CD4-positive, alpha-beta T cell treated with Interleukin-15 for 4 hours (primary cell): ENCODE results near the gene POU4F2.

Experiments
- DNase-seq: peaks from one replicate; pipeline ENCODE4 v3.0.0-alpha.2; 2020; ENCODE audit warnings: low spot score

Gene POU4F2

GRCh38 chr4:146638786-146639505 lies at the start of gene POU4F2:
Gene POU4F2, plus strand, starts transcription at chr4:146638893. Its CDS starts 248 bp downstream, at chr4:146639141.
- DNase-seq = no peak

- no peak for DNase-seq
Measured at GRCh38 chr4:146590801-146591200, 47.9 kb upstream of the POU4F2 start.

GRCh38 chr4:146592019-146592418 lies 46.7 kb upstream of the POU4F2 start:
- DNase-seq = no peak

- no peak for DNase-seq
Measured at GRCh38 chr4:146632770-146633470, 5.8 kb upstream of the POU4F2 start.

- no peak for DNase-seq
Measured at GRCh38 chr4:146633471-146633800, 5.3 kb upstream of the POU4F2 start.

GRCh38 chr4:146634825-146635224 lies 3.9 kb upstream of the POU4F2 start:
- no peak for DNase-seq

- no peak for DNase-seq
Measured at GRCh38 chr4:146637621-146638332, 916 bp upstream of the POU4F2 start.

- no peak for DNase-seq
Measured at GRCh38 chr4:146638333-146638785, 334 bp upstream of the POU4F2 start.

- no peak for DNase-seq
Measured at GRCh38 chr4:146639506-146639932, 826 bp downstream of the POU4F2 start.

GRCh38 chr4:146640021-146640464 lies 1.4 kb downstream of the POU4F2 start:
- DNase-seq = no peak

- DNase-seq = no peak
Measured at GRCh38 chr4:146640465-146641061, 1.9 kb downstream of the POU4F2 start.

GRCh38 chr4:146641762-146642161 lies 3.1 kb downstream of the POU4F2 start:
- DNase-seq = no peak

- DNase-seq = no peak
Measured at GRCh38 chr4:146643812-146644401, 5.2 kb downstream of the POU4F2 start.

- no peak for DNase-seq
Measured at GRCh38 chr4:146645921-146646320, 7.2 kb downstream of the POU4F2 start.

GRCh38 chr4:146646593-146647325 lies 8.1 kb downstream of the POU4F2 start:
- DNase-seq = no peak

- no peak for DNase-seq
Measured at GRCh38 chr4:146647615-146648460, 9.1 kb downstream of the POU4F2 start.

GRCh38 chr4:146648461-146648783 lies 9.7 kb downstream of the POU4F2 start:
- DNase-seq = no peak

- no peak for DNase-seq
Measured at GRCh38 chr4:146649232-146649631, 10.5 kb downstream of the POU4F2 start.

GRCh38 chr4:146650034-146650433 lies 11.3 kb downstream of the POU4F2 start:
- DNase-seq = no peak

GRCh38 chr4:146654687-146655520 lies 16.2 kb downstream of the POU4F2 start:
- no peak for DNase-seq
